ENCODE results near the gene LEMD2. TPM values are rescaled to one million over a fixed set of nuclear protein-coding genes. Genes with fewer than 3 reads are reported as not detected.

The LEMD2 gene
- total and polyA plus RNA-seq, 12 donors = 32.4 to 121 (median 60.0) TPM

DNA sequence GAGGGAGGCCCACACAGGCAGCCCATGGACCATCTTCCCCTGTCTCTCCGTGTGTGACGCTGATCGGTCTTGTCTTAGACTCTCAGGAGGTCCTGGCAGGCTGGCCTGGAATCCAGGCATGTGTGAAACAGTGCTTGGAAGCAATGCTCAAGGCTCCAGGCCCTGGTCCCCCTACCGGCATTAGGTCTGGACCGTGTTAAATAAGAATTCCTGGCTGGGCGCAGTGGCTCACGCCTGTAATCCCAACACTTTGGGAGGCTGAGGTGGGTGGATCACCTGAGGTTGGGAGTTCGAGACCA, 55.3 kb downstream of the LEMD2 start:
- WGBS, 4 donors = 85 to 93% (median 88%) methylated on average over 5 to 8 of the region's 8 CpGs
- Histone ChIP-seq H3K27me3 (peaks cover 10% of the 10 kb centered on the region), H3K27ac (no peak overlapping the region), H3K4me1 (replicated peaks in 1 of 2) (peaks cover 0 to 6% of the 10 kb centered on the region in 2 donors), H3K4me3 (no peak overlapping the region), H3K36me3 (replicated peaks in 1 of 2) (no peaks in the 10 kb centered on the region), H3K9me3 (replicated peaks in 1 of 3) (no peaks in the 10 kb centered on the region)
- TF ChIP-seq POLR2A (IDR thresholded peaks at IDR 0.05) = no peak
- TF ChIP-seq, protein P1, sequence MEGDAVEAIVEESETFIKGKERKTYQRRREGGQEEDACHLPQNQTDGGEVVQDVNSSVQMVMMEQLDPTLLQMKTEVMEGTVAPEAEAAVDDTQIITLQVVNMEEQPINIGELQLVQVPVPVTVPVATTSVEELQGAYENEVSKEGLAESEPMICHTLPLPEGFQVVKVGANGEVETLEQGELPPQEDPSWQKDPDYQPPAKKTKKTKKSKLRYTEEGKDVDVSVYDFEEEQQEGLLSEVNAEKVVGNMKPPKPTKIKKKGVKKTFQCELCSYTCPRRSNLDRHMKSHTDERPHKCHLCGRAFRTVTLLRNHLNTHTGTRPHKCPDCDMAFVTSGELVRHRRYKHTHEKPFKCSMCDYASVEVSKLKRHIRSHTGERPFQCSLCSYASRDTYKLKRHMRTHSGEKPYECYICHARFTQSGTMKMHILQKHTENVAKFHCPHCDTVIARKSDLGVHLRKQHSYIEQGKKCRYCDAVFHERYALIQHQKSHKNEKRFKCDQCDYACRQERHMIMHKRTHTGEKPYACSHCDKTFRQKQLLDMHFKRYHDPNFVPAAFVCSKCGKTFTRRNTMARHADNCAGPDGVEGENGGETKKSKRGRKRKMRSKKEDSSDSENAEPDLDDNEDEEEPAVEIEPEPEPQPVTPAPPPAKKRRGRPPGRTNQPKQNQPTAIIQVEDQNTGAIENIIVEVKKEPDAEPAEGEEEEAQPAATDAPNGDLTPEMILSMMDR (IDR thresholded peaks at IDR 0.05) = no peak
- intact Hi-C loops (cut with DNase I) = no loop called here
- DNase-seq = no peak

DNA sequence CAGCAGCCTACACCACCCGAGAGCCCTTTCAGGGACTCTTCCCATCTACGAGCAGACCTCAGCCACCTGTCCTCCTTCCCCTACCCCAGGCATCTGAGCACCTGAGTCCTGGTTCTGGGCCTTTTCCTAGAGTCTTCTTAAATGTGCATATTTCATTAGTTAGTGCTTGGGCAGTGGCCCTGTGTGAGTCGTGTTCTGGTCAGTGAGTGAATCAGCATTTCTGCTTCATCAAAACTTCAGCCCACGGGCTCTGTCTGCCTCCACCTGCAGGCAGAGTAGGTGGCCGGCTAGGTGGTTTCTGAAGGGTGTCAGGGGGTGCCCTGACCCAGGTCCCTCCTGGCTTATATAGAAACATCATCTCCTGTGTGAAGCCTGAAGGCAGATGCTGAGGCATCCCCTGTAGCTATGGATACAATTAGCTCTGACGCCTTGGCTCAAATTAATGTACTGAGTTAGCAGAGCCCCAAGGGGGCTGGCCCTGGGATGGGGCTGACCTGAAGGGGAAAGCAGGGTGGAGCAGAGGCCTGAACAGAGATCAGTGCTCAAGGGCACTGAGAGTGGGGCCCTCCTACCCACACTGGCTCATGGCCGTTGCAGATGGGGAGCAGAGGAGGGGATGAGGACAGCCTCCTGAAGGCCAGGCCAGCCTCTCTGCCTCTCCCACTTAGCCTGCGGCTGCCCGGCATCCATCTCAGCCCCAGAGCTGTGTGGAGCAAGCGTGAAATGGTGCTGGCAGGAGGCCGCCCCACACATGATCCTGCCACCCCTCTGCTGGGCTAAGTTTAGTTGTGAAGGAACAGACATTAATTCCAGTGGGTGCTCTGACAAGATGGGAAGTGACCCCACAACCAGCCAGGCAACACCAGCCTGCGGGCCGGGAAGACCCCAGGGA, 55.9 kb downstream of the LEMD2 start:
- H3K4me1 ChIP-seq (replicated peaks in 1 of 2) = peaks cover 0 to 6% of the 10 kb centered on the region in 2 donors
- no peak overlapping the region for H3K4me3 ChIP-seq
- no peak overlapping the region for H3K27ac ChIP-seq
- TF ChIP-seq POLR2A (IDR thresholded peaks at IDR 0.05) = no peak
- TF ChIP-seq, protein P1 (IDR thresholded peaks at IDR 0.05) = no peak
- H3K36me3 ChIP-seq (replicated peaks in 1 of 2) = no peaks in the 10 kb centered on the region
- DNase-seq = no peak
- 72 to 89% (median 76%) methylated on average over 10 to 13 of the region's 13 CpGs for WGBS, 4 donors
- peaks cover 10% of the 10 kb centered on the region for H3K27me3 ChIP-seq
- intact Hi-C loops (cut with DNase I) = no loop called here
- no peaks in the 10 kb centered on the region for H3K9me3 ChIP-seq (replicated peaks in 1 of 3)

DNA sequence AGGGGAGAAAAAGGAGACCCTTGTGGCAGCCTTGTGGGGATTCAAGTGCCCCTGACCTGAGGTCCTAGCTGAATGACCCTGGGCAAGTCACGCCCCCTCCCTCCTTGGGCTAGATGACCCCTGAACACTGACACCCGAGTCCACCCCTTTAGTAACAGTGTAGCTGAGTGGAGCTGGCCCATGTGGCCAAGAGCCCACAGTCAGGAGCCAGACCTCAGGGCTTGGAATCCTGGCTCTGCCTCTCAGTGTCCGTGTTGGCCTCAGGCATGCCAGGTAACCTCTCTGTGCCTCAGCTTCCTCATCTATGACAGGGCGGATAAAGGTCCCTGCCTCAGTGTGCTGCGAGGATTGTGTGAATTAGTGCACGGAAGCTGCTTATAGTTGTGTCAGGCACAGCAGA, 56.5 kb downstream of the LEMD2 start:
- Histone ChIP-seq H3K27me3 (peaks cover 10% of the 10 kb centered on the region), H3K27ac (no peak overlapping the region), H3K4me1 (replicated peaks in 1 of 2) (peaks cover 0 to 4% of the 10 kb centered on the region in 2 donors), H3K36me3 (replicated peaks in 1 of 2) (no peaks in the 10 kb centered on the region), H3K9me3 (replicated peaks in 1 of 3) (no peaks in the 10 kb centered on the region), H3K4me3 (no peak overlapping the region)
- 77 to 100% (median 86%) methylated on average over 2 to 6 of the region's 6 CpGs for WGBS, 4 donors
- DNase-seq = no peak
- TF ChIP-seq POLR2A (IDR thresholded peaks at IDR 0.05) = no peak
- TF ChIP-seq, protein P1 (IDR thresholded peaks at IDR 0.05) = no peak
- intact Hi-C loops (cut with DNase I) = no loop called here

DNA sequence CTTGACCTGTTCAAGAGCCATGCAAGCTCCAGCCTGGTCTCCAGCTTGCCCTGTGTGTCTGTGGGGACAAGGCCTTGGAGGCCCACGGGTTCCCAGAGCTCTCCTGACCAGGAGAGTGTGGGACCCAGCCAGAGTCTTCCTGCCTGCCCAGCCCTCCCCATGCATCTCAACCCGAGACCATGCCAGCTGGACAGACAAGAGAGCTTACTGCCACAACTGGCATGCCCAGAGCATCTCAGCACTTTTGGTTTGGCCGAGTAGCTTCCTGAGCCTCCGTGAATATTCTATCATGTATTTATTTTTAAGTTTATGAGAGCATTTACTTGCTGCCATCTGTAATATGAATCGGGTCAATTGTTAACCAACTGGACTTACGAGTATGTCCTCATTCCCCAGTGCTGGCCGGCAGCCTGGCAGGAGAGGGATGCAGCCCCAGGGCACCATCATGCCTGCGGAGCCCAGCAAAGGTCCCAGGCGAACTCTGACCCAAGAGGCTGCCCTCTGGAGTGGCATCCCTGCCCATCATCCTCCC, 57.1 kb downstream of the LEMD2 start:
- intact Hi-C loops (cut with DNase I) = no loop called here
- Histone ChIP-seq H3K27ac (no peak overlapping the region), H3K27me3 (peaks cover 10% of the 10 kb centered on the region), H3K4me1 (replicated peaks in 1 of 2) (no peaks in the 10 kb centered on the region), H3K9me3 (replicated peaks in 1 of 3) (no peaks in the 10 kb centered on the region), H3K4me3 (no peak overlapping the region), H3K36me3 (replicated peaks in 1 of 2) (no peaks in the 10 kb centered on the region)
- TF ChIP-seq, protein P1 (IDR thresholded peaks at IDR 0.05) = no peak
- no peak for TF ChIP-seq POLR2A (IDR thresholded peaks at IDR 0.05)
- DNase-seq = no peak
- WGBS, 4 donors = 89 to 95% (median 91%) methylated on average over 4 to 9 of the region's 9 CpGs
